Endodermal cell (in vitro differentiated cells): ENCODE data around the gene EFCAB7. TPM values are rescaled to one million over a fixed set of nuclear protein-coding genes. Genes with fewer than 3 reads are reported as not detected.

Experiments used
- DNase-seq: peaks from one replicate; pipeline ENCODE4 v3.0.0-alpha.2; 2017
- H3K27ac ChIP-seq: 2 replicates; pipeline ENCODE4 v1.5.1; 2013; ENCODE audit warnings: mild to moderate bottlenecking, low read depth, low read length, moderate library complexity
- H3K27me3 ChIP-seq: 2 replicates; pipeline ENCODE4 v1.6.1; 2013; ENCODE audit warnings: mild to moderate bottlenecking, low read length, moderate library complexity; ENCODE audit not compliant: insufficient read depth, control insufficient read depth, poor library complexity, severe bottlenecking
- H3K36me3 ChIP-seq: 2 replicates; pipeline ENCODE4 v1.7.0; 2013; ENCODE audit warnings: mild to moderate bottlenecking, low read length, moderate library complexity; ENCODE audit not compliant: control insufficient read depth, insufficient read depth
- H3K4me1 ChIP-seq: one replicate; pipeline ENCODE4 v1.7.0; 2013; ENCODE audit warnings: low read length; ENCODE audit not compliant: control insufficient read depth, insufficient read depth
- H3K4me3 ChIP-seq: 2 replicates; pipeline ENCODE4 v1.5.1; 2013; ENCODE audit warnings: mild to moderate bottlenecking, low read length, moderate library complexity
- H3K9ac ChIP-seq: 2 replicates; pipeline ENCODE4 v1.6.1; 2013; ENCODE audit warnings: mild to moderate bottlenecking, low read length, moderate library complexity; ENCODE audit not compliant: poor library complexity, severe bottlenecking; ENCODE audit errors: extremely low read depth
- H3K9me3 ChIP-seq: 2 replicates; pipeline ENCODE4 v1.6.1; 2013; ENCODE audit warnings: mild to moderate bottlenecking, low read length, moderate library complexity; ENCODE audit not compliant: control insufficient read depth
- H3K27ac Mint-ChIP-seq: 2 replicates; pipeline ENCODE4 v1.8.0; 2020; ENCODE audit warnings: mixed read lengths
- H3K27me3 Mint-ChIP-seq: 2 replicates; pipeline ENCODE4 v1.8.0; 2021; ENCODE audit warnings: mild to moderate bottlenecking, mixed read lengths; ENCODE audit not compliant: insufficient read depth
- H3K36me3 Mint-ChIP-seq: 2 replicates; pipeline ENCODE4 v1.8.0; 2020; ENCODE audit warnings: low read depth, mixed read lengths
- H3K4me1 Mint-ChIP-seq: 2 replicates; pipeline ENCODE4 v1.8.0; 2020; ENCODE audit warnings: mixed read lengths
- H3K4me3 Mint-ChIP-seq: 2 replicates; pipeline ENCODE4 v1.8.0; 2020; ENCODE audit warnings: mild to moderate bottlenecking, moderate library complexity, mixed read lengths
- H3K9me3 Mint-ChIP-seq: 2 replicates; pipeline ENCODE4 v1.8.0; 2020; ENCODE audit warnings: mild to moderate bottlenecking, mixed read lengths
- CTCF ChIP-seq: fragments of 200-600 bp; sonication (generic); conservative IDR thresholded peaks from 2 replicates; pipeline ENCODE4 v1.5.0; 2021; ENCODE audit warnings: antibody characterized with exemption, mild to moderate bottlenecking
- WGBS, 2 experiments: methylation state at CpG; one replicate each; pipeline versions ENCODE4 v1.1.5 to v1.1.7; 2013; ENCODE audit warnings: missing lambda C conversion rate in 2 of 2, mixed read lengths in 1 of 2; ENCODE audit not compliant: insufficient coverage in 1 of 2, insufficient read length in 1 of 2; 5-methylcytosine and 5-hydroxymethylcytosine counted together
- total RNA-seq, 2 donors: library from RNA; stranded (reverse); fragmentation: NEBNext Ultra II Directional in 1 of 2; extraction: Animal tissue kit (Norgen Biotek cat#: 25700) in 1 of 2; gene quantifications; 2 replicates in 1 of 2; 3 replicates in 1 of 2; pipeline ENCODE4 v1.2.1, GENCODE V29; 2021

The EFCAB7 gene
- total RNA-seq, 2 donors from 2014 or later = 9.3 to 11.5 TPM

DNA sequence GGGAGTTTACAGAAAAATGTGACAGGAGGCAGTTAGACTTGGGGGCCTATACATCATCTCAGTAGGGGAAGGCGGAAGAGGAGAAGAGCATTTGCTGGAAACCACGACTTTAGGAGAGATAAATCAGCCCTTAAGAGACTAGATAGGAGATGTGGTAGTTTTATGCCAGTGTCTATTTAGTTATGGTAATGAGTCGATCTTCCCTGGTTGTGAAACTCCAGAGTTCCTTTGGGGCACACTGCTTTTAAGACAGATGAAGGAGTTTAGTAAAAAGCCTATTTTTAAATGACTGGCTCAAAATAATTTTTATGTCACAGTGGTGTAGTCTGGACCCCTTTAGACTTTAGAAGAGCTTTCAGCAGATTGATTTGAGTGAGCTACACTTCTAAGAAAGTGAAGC, 77.7 kb downstream of the EFCAB7 start:
- Histone ChIP-seq H3K4me3 (no peak overlapping the region), H3K36me3 (peaks cover 9% of the 10 kb centered on the region), H3K9ac (no peak overlapping the region), H3K27ac (no peak overlapping the region), H3K9me3 (no peaks in the 10 kb centered on the region), H3K27me3 (no peaks in the 10 kb centered on the region), H3K4me1 (peaks cover 10% of the 10 kb centered on the region)
- Mint-ChIP-seq H3K4me3 (no peak overlapping the region), H3K9me3 (no peaks in the 10 kb centered on the region), H3K27me3 (no peaks in the 10 kb centered on the region), H3K36me3 (peaks cover 15% of the 10 kb centered on the region), H3K4me1 (peaks cover 36% of the 10 kb centered on the region), H3K27ac (no peak overlapping the region)
- WGBS, 2 experiments = 80 to 83% methylated on average over 3 of the region's 3 CpGs
- no peak for DNase-seq
- TF ChIP-seq CTCF = no peak

GRCh38 chr1:63601463-63601862, 78.1 kb downstream of the EFCAB7 start:
- H3K36me3 Mint-ChIP-seq = peaks cover 14% of the 10 kb centered on the region
- 33 to 65% methylated on average over 2 of the region's 4 CpGs for WGBS, 2 experiments
- H3K27ac Mint-ChIP-seq = peak overlapping the region; percentile 62
- peak; percentile 62 for DNase-seq
- no peak overlapping the region for H3K4me3 Mint-ChIP-seq
- peak; percentile 50 for TF ChIP-seq CTCF
- H3K9me3 Mint-ChIP-seq = no peaks in the 10 kb centered on the region
- Histone ChIP-seq H3K4me3 (no peak overlapping the region), H3K27ac (no peak overlapping the region), H3K36me3 (peaks cover 9% of the 10 kb centered on the region), H3K27me3 (no peaks in the 10 kb centered on the region), H3K9ac (no peak overlapping the region), H3K9me3 (no peaks in the 10 kb centered on the region), H3K4me1 (peaks cover 10% of the 10 kb centered on the region)
- H3K4me1 Mint-ChIP-seq = peaks cover 36% of the 10 kb centered on the region
- no peaks in the 10 kb centered on the region for H3K27me3 Mint-ChIP-seq

DNA sequence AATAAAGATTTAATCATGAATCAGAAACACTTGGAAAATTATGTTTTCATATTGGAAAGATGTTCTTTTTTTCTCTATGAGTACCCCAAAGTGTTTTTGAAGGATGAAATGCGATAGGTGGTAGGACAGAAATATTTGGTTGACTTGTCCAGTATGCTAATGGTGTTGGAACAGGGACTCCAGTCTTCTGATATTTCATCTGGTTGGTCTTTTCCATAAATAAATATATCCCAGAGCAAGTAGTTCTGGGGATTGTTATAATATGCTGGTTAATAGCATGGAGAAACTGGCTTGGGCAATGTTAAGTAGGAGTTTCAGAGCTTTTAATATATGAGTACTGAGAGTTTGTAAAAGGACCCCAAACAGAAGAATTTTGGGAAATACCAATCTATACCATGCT, 78.6 kb downstream of the EFCAB7 start:
- Histone ChIP-seq H3K4me1 (peaks cover 10% of the 10 kb centered on the region), H3K4me3 (no peak overlapping the region), H3K9ac (no peak overlapping the region), H3K27ac (no peak overlapping the region), H3K9me3 (no peaks in the 10 kb centered on the region), H3K36me3 (peaks cover 9% of the 10 kb centered on the region), H3K27me3 (no peaks in the 10 kb centered on the region)
- no peak for TF ChIP-seq CTCF
- H3K27ac Mint-ChIP-seq = no peak overlapping the region
- DNase-seq = no peak
- H3K36me3 Mint-ChIP-seq = peaks cover 14% of the 10 kb centered on the region
- H3K27me3 Mint-ChIP-seq = no peaks in the 10 kb centered on the region
- peaks cover 34% of the 10 kb centered on the region for H3K4me1 Mint-ChIP-seq
- 100% methylated on average over 1 of the region's 1 CpG; no CpG with 5 or more reads in 1 of the 2 experiments for WGBS, 2 experiments
- no peak overlapping the region for H3K4me3 Mint-ChIP-seq
- H3K9me3 Mint-ChIP-seq = no peaks in the 10 kb centered on the region
